Esophagus muscularis mucosa (tissue), 4 donors: ENCODE results near the gene BCL11A.

Experiments
- CTCF ChIP-seq, 3 experiments: fragments of 200-600 bp in 2 of 3; fragments of 450-650 bp in 1 of 3; sonication (generic) in 2 of 3; IDR thresholded peaks; one replicate each; pipeline ENCODE4 v1.5.1; 2017 to 2019; ENCODE audit warnings: antibody characterized with exemption in 3 of 3, mild to moderate bottlenecking in 2 of 3, moderate library complexity in 1 of 3
- EP300 ChIP-seq: sonication (generic); formaldehyde crosslinking; IDR thresholded peaks from one replicate; pipeline ENCODE4 v1.6.1; 2017; ENCODE audit warnings: antibody characterized with exemption
- POLR2AphosphoS5 ChIP-seq, 2 donors: sonication (generic); formaldehyde crosslinking; IDR thresholded peaks; one replicate each; pipeline ENCODE4 v1.6.1; 2017; ENCODE audit warnings: antibody characterized with exemption in 2 of 2

- TF ChIP-seq POLR2AphosphoS5 (IDR thresholded peaks at IDR 0.05), result no peak
- TF ChIP-seq CTCF (IDR thresholded peaks at IDR 0.05), result no peak
- TF ChIP-seq EP300, result no peak
These were observed 106.8 kb downstream of the BCL11A start for GRCh38 chr2:60446413-60447267.
